GM12865 (cell line): ENCODE measurements around the gene TMEM135.

ENCODE experiments used
- DNase-seq: peaks from one replicate; pipeline ENCODE4 v3.0.0; 2010; ENCODE audit warnings: low read depth
- H3K4me3 ChIP-seq: 2 replicates; pipeline ENCODE4 v1.5.1; 2011; ENCODE audit warnings: mild to moderate bottlenecking, low read depth, low read length, control low read depth
- CTCF ChIP-seq: IDR thresholded peaks from 2 replicates; pipeline ENCODE4 v1.5.1; 2011; ENCODE audit warnings: low read length, control low read depth, low read depth, inconsistent platforms; ENCODE audit not compliant: insufficient read depth; ENCODE audit errors: missing control alignments

Gene TMEM135

GRCh38 chr11:87212891-87213290 is 175.2 kb downstream of the TMEM135 start:
- H3K4me3 ChIP-seq, result no peak overlapping the region
- DNase-seq, result no peak
- no peak for TF ChIP-seq CTCF

GRCh38 chr11:87213444-87213843 is 175.7 kb downstream of the TMEM135 start:
- no peak for TF ChIP-seq CTCF
- peak; percentile 3 for DNase-seq
- no peak overlapping the region for H3K4me3 ChIP-seq

- no peak for TF ChIP-seq CTCF
- no peak for DNase-seq
- no peak overlapping the region for H3K4me3 ChIP-seq
Observed at GRCh38 chr11:87215236-87215635, 177.5 kb downstream of the TMEM135 start.

GRCh38 chr11:87219266-87219665 is 181.5 kb downstream of the TMEM135 start:
- peak; percentile 6 for DNase-seq
- TF ChIP-seq CTCF, result no peak
- no peak overlapping the region for H3K4me3 ChIP-seq

- H3K4me3 ChIP-seq, result no peak overlapping the region
- TF ChIP-seq CTCF, result no peak
- DNase-seq, result no peak
Observed at GRCh38 chr11:87223816-87224215, 186.1 kb downstream of the TMEM135 start.

- no peak for DNase-seq
- no peak for TF ChIP-seq CTCF
- H3K4me3 ChIP-seq, result no peak overlapping the region
Observed at GRCh38 chr11:87224486-87224885, 186.8 kb downstream of the TMEM135 start.

- H3K4me3 ChIP-seq, result no peak overlapping the region
- DNase-seq, result no peak
- TF ChIP-seq CTCF, result no peak
Observed at GRCh38 chr11:87228820-87229219, 191.1 kb downstream of the TMEM135 start.
